Breast epithelium (tissue), 4 donors: ENCODE measurements around the gene C19orf85. TPM values are rescaled to one million over a fixed set of nuclear protein-coding genes. Genes with fewer than 3 reads are reported as not detected.
A peak's percentile ranks its signal among the peaks of the same experiment; 100 is the strongest.

Source experiments
- DNase-seq, 2 donors: peaks; one replicate each; pipeline ENCODE4 v3.0.0-alpha.2; 2019; ENCODE audit warnings: low spot score in 2 of 2
- H3K27ac ChIP-seq, 2 donors: fragments of 200-600 bp; sonication (generic) in 1 of 2; one replicate each; pipeline ENCODE4 v1.5.1; 2016 to 2019; ENCODE audit warnings: mild to moderate bottlenecking in 1 of 2
- H3K27me3 ChIP-seq, 2 donors: fragments of 200-600 bp; sonication (generic) in 1 of 2; one replicate each; pipeline versions ENCODE4 v1.5.1 to v1.6.0; 2017 to 2019; ENCODE audit warnings: control low read depth in 1 of 2, mild to moderate bottlenecking in 1 of 2
- H3K36me3 ChIP-seq: fragments of 200-600 bp; one replicate; pipeline ENCODE4 v1.5.1; 2019
- H3K4me1 ChIP-seq, 2 donors: fragments of 200-600 bp; sonication (generic); one replicate each; pipeline ENCODE4 v1.5.1; 2016 to 2019; ENCODE audit warnings: control low read depth in 1 of 2
- H3K4me3 ChIP-seq, 3 donors: fragments of 200-600 bp; sonication (generic); 1 replicate in 2 of 3; 2 replicates in 1 of 3; pipeline ENCODE4 v1.5.1; 2016 to 2019; ENCODE audit warnings: mild to moderate bottlenecking in 3 of 3, moderate library complexity in 2 of 3
- H3K9me3 ChIP-seq, 2 donors: fragments of 200-600 bp; sonication (generic) in 1 of 2; one replicate each; pipeline ENCODE4 v1.5.1; 2016 to 2019; ENCODE audit warnings: control low read depth in 1 of 2
- POLR2A ChIP-seq: fragments of 450-650 bp; IDR thresholded peaks from one replicate; pipeline ENCODE4 v1.6.1; 2016; ENCODE audit warnings: antibody characterized with exemption, mild to moderate bottlenecking, moderate library complexity
- POLR2AphosphoS5 ChIP-seq, 3 donors: sonication (generic); formaldehyde crosslinking; IDR thresholded peaks; one replicate each; pipeline ENCODE4 v1.6.1; 2017; ENCODE audit warnings: antibody characterized with exemption in 3 of 3
- intact Hi-C: fragments of 100-400 bp; cut with DNase I; formaldehyde crosslinking; loops from one replicate; pipeline ENCODE4 v1.15.1; 2023; ENCODE audit warnings: low total_unique reads
- total RNA-seq, 3 donors: library from RNA; depleted of rRNA; stranded (reverse); fragments of >200 nt; gene quantifications; one replicate each; pipeline ENCODE4 v1.1.0, GENCODE V29; 2016
- TF ChIP-seq, protein P1 (sequence below), 3 donors: fragments of 450-650 bp; IDR thresholded peaks; one replicate each; pipeline ENCODE4 v1.5.1; 2016 to 2017; ENCODE audit warnings: antibody characterized with exemption in 3 of 3, mild to moderate bottlenecking in 3 of 3, moderate library complexity in 3 of 3

Gene C19orf85
- total RNA-seq, 3 donors from 2014 or later = not detected

GRCh38 chr19:55443045-55443823, 21.3 kb downstream of the C19orf85 start, which contains the start of gene SHISA7:
TSS of gene SHISA7 (minus strand) at chr19:55443300. CDS start at chr19:55442863, 437 bp downstream.
- Histone ChIP-seq H3K4me3 (peak within 1 kb of the TSS in 1 of 3 donors; percentile 46), H3K36me3 (no peaks in the 10 kb centered on the region), H3K27ac (no peak within 1 kb of the TSS), H3K9me3 (no peaks in the 10 kb centered on the region), H3K27me3 (peaks cover 20 to 71% of the 10 kb centered on the region in 2 donors), H3K4me1 (no peaks in the 10 kb centered on the region)
- DNase-seq = no peak
- intact Hi-C loops = no loop called here
- no peak for TF ChIP-seq POLR2A

GRCh38 chr19:55442372-55442961, 22.1 kb downstream of the C19orf85 start:
- Histone ChIP-seq H3K9me3 (no peaks in the 10 kb centered on the region), H3K27ac (no peak overlapping the region), H3K27me3 (peaks cover 20 to 79% of the 10 kb centered on the region in 2 donors), H3K36me3 (no peaks in the 10 kb centered on the region), H3K4me1 (no peaks in the 10 kb centered on the region), H3K4me3 (peak overlapping the region in 1 of 3 donors; percentile 46)
- TF ChIP-seq POLR2AphosphoS5 (IDR thresholded peaks at IDR 0.05) (no peak), POLR2A (no peak)
- TF ChIP-seq, protein P1, sequence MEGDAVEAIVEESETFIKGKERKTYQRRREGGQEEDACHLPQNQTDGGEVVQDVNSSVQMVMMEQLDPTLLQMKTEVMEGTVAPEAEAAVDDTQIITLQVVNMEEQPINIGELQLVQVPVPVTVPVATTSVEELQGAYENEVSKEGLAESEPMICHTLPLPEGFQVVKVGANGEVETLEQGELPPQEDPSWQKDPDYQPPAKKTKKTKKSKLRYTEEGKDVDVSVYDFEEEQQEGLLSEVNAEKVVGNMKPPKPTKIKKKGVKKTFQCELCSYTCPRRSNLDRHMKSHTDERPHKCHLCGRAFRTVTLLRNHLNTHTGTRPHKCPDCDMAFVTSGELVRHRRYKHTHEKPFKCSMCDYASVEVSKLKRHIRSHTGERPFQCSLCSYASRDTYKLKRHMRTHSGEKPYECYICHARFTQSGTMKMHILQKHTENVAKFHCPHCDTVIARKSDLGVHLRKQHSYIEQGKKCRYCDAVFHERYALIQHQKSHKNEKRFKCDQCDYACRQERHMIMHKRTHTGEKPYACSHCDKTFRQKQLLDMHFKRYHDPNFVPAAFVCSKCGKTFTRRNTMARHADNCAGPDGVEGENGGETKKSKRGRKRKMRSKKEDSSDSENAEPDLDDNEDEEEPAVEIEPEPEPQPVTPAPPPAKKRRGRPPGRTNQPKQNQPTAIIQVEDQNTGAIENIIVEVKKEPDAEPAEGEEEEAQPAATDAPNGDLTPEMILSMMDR (IDR thresholded peaks at IDR 0.05) = no peak
- intact Hi-C loops = no loop called here
- DNase-seq = no peak

DNA sequence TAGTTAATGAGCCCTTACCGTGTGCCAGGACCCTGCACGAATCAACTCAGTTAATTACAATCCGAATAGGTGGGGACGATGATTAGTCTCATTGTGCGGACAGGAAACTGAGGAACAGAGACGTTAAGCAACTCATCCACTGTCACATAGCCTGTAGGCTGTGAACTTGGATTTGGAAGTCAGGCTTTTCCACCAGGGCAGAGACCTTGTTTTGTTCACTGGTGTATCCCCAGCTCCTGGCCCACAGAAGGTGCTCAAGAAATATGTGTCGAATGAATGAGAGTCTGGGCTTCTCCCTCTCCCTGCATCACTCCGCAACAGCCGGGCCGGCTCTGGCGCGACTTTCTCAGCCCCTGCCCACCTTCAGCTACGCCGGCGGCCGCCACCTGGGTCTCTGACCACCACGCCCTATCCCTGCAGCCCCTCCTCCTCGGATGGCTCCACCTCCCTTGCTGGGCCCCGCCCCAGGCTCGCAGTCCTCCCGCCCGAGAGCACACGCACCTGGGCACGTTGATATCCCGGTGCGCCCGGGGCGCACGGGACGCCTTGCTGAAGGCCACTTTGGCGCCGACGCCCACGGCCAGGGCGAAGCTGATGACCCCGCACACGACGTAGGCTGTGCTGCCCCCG, 22.7 kb downstream of the C19orf85 start:
- H3K4me3 ChIP-seq = peak overlapping the region in 1 of 3 donors; percentile 46
- no peak for DNase-seq
- intact Hi-C loops = no loop called here

GRCh38 chr19:55441319-55441691, 23.2 kb downstream of the C19orf85 start:
- Histone ChIP-seq H3K27ac (no peak overlapping the region), H3K36me3 (no peaks in the 10 kb centered on the region), H3K4me3 (no peak overlapping the region), H3K9me3 (no peaks in the 10 kb centered on the region), H3K4me1 (no peaks in the 10 kb centered on the region), H3K27me3 (peaks cover 20 to 88% of the 10 kb centered on the region in 2 donors)
- intact Hi-C loops = no loop called here
- DNase-seq = no peak
- TF ChIP-seq POLR2AphosphoS5 (IDR thresholded peaks at IDR 0.05) (no peak), POLR2A (no peak)
- TF ChIP-seq, protein P1 (IDR thresholded peaks at IDR 0.05) = no peak

More for the DNA sequence above, 22.7 kb downstream of the C19orf85 start:
- Histone ChIP-seq H3K9me3 (no peaks in the 10 kb centered on the region), H3K27ac (no peak overlapping the region), H3K4me1 (no peaks in the 10 kb centered on the region), H3K36me3 (no peaks in the 10 kb centered on the region), H3K27me3 (peaks cover 20 to 85% of the 10 kb centered on the region in 2 donors)
- TF ChIP-seq, protein P1 (IDR thresholded peaks at IDR 0.05) = no peak
- TF ChIP-seq POLR2A (no peak), POLR2AphosphoS5 (IDR thresholded peaks at IDR 0.05) (no peak)

DNA sequence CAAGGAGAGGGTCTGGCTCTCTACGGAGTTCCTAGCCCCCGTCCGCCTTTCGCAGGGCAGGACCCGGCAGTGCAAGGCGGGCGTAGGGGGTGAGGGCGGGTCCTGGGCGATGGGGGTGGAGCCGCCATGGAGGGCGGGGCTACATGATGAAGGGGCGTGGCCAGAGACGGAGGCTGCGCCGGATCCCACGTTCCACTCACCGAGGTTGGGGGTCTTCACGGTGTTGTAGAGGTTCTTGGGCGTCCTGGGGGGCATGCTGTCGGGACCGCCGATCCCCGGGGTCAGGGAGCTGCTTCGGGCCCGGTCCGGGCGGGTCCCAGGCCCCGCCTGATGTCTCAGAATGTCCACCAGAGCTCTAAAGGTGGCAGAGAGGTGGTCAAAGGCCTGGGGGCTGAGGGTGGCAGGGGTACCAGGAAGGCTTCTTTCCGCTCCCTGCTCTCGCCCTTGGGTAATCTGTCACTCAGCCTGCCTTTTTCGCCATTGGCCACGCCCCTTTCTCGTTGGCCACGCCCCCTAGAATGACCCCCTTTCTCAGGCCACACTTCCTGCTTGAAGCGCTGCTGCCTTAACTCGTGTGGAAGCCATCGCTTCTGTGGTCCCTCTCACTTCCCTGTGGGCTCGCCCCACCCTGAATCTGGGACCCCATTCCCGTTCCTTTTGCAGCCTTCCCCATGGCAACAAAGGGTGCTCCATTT, 24.0 kb downstream of the C19orf85 start:
- peaks cover 20 to 94% of the 10 kb centered on the region in 2 donors for H3K27me3 ChIP-seq
- TF ChIP-seq POLR2AphosphoS5 (IDR thresholded peaks at IDR 0.05) (no peak), POLR2A (no peak)
- TF ChIP-seq, protein P1 (IDR thresholded peaks at IDR 0.05) = no peak
- H3K36me3 ChIP-seq = no peaks in the 10 kb centered on the region
- H3K27ac ChIP-seq = no peak overlapping the region
- no peaks in the 10 kb centered on the region for H3K4me1 ChIP-seq
- no peaks in the 10 kb centered on the region for H3K9me3 ChIP-seq
- intact Hi-C loops = no loop called here
- no peak overlapping the region for H3K4me3 ChIP-seq
- no peak for DNase-seq
